H9 (cell line): ENCODE data around the gene HOXB1. TPM values are rescaled to one million over a fixed set of nuclear protein-coding genes. Genes with fewer than 3 reads are reported as not detected.

Experiments used
- DNase-seq: peaks from one replicate; pipeline ENCODE4 v3.0.0-alpha.2; 2017
- H2AFZ ChIP-seq: one replicate; pipeline ENCODE4 v1.6.1; 2013; ENCODE audit warnings: mild to moderate bottlenecking, low read length, control low read depth, moderate library complexity
- H2AK5ac ChIP-seq: 2 replicates; pipeline ENCODE4 v1.6.1; 2013; ENCODE audit warnings: low read length, control low read depth, mixed read lengths; ENCODE audit not compliant: insufficient read length
- H2BK120ac ChIP-seq: one replicate; pipeline ENCODE4 v1.6.1; 2013; ENCODE audit warnings: low read depth, mild to moderate bottlenecking, low read length, control low read depth, inconsistent platforms; ENCODE audit not compliant: poor library complexity, severe bottlenecking
- H2BK12ac ChIP-seq: 2 replicates; pipeline ENCODE4 v1.6.1; 2013; ENCODE audit warnings: low read length, control low read depth, mixed read lengths, low read depth; ENCODE audit not compliant: insufficient read length
- H2BK15ac ChIP-seq: 2 replicates; pipeline ENCODE4 v1.6.1; 2013; ENCODE audit warnings: low read depth, low read length, control low read depth
- H2BK20ac ChIP-seq: one replicate; pipeline ENCODE4 v1.6.1; 2013; ENCODE audit warnings: low read depth, mild to moderate bottlenecking, low read length, control low read depth, inconsistent platforms; ENCODE audit not compliant: poor library complexity, severe bottlenecking
- H2BK5ac ChIP-seq: 2 replicates; pipeline ENCODE4 v1.6.1; 2013; ENCODE audit warnings: low read length, control low read depth, mixed read lengths; ENCODE audit not compliant: insufficient read length
- H3K14ac ChIP-seq: 2 replicates; pipeline ENCODE4 v1.6.1; 2013; ENCODE audit warnings: low read length, control low read depth; ENCODE audit not compliant: insufficient read depth
- H3K18ac ChIP-seq: 2 replicates; pipeline ENCODE4 v1.6.1; 2013; ENCODE audit warnings: low read depth, mild to moderate bottlenecking, mixed read lengths, low read length, control low read depth; ENCODE audit not compliant: insufficient read length
- H3K23ac ChIP-seq: 2 replicates; pipeline ENCODE4 v1.6.1; 2013; ENCODE audit warnings: low read length, control low read depth, mixed read lengths, low read depth; ENCODE audit not compliant: insufficient read length
- H3K23me2 ChIP-seq: 2 replicates; pipeline ENCODE4 v1.6.1; 2013; ENCODE audit warnings: low read depth, mild to moderate bottlenecking, mixed read lengths, low read length, control low read depth; ENCODE audit not compliant: insufficient read length, poor library complexity, severe bottlenecking
- H3K27ac ChIP-seq: 2 replicates; pipeline ENCODE4 v1.5.1; 2013; ENCODE audit warnings: low read length, control low read depth, mixed read lengths, low read depth; ENCODE audit not compliant: insufficient read length
- H3K27me3 ChIP-seq: 2 replicates; pipeline ENCODE4 v1.6.1; 2013; ENCODE audit warnings: low read length, control low read depth, inconsistent platforms; ENCODE audit not compliant: insufficient read depth
- H3K4ac ChIP-seq: 2 replicates; pipeline ENCODE4 v1.6.1; 2013; ENCODE audit warnings: low read depth, mild to moderate bottlenecking, control low read depth, inconsistent platforms, low read length, moderate library complexity
- H3K4me1 ChIP-seq: 2 replicates; pipeline ENCODE4 v1.6.1; 2013; ENCODE audit warnings: low read length, control low read depth, inconsistent platforms; ENCODE audit not compliant: insufficient read depth
- H3K4me2 ChIP-seq: 2 replicates; pipeline ENCODE4 v1.6.1; 2013; ENCODE audit warnings: low read length, control low read depth, mixed read lengths; ENCODE audit not compliant: insufficient read length, insufficient read depth
- H3K56ac ChIP-seq: 2 replicates; pipeline ENCODE4 v1.6.1; 2013; ENCODE audit warnings: low read depth, mild to moderate bottlenecking, mixed read lengths, low read length, control low read depth; ENCODE audit not compliant: insufficient read length
- H3K79me1 ChIP-seq: 2 replicates; pipeline ENCODE4 v1.6.1; 2013; ENCODE audit warnings: low read depth, mild to moderate bottlenecking, moderate library complexity, low read length, control low read depth, inconsistent platforms; ENCODE audit not compliant: insufficient read depth, poor library complexity, severe bottlenecking
- H3K79me2 ChIP-seq: 2 replicates; pipeline ENCODE4 v1.6.1; 2013; ENCODE audit warnings: low read length, control low read depth, inconsistent platforms; ENCODE audit not compliant: insufficient read depth
- H3K9ac ChIP-seq: 2 replicates; pipeline ENCODE4 v1.6.1; 2013; ENCODE audit warnings: low read length, control low read depth, mixed read lengths; ENCODE audit not compliant: insufficient read length; ENCODE audit errors: extremely low read depth
- H3K9me3 ChIP-seq: one replicate; pipeline ENCODE4 v1.6.1; 2013; ENCODE audit warnings: low read depth, low read length, inconsistent platforms; ENCODE audit not compliant: control insufficient read depth
- H3T11ph ChIP-seq: one replicate; pipeline ENCODE4 v1.6.1; 2013; ENCODE audit warnings: mild to moderate bottlenecking, low read length, control low read depth, inconsistent platforms
- H4K20me1 ChIP-seq: one replicate; pipeline ENCODE4 v1.6.1; 2013; ENCODE audit not compliant: control insufficient read depth, insufficient read length, insufficient read depth
- H4K5ac ChIP-seq: 2 replicates; pipeline ENCODE4 v1.6.1; 2013; ENCODE audit warnings: low read depth, mild to moderate bottlenecking, mixed read lengths, low read length, control low read depth; ENCODE audit not compliant: insufficient read length
- H4K8ac ChIP-seq: replicated peaks from 2 replicates; pipeline ENCODE4 v1.6.1; 2013; ENCODE audit warnings: low read length, control low read depth, mixed read lengths, low read depth; ENCODE audit not compliant: insufficient read length
- H4K91ac ChIP-seq: 2 replicates; pipeline ENCODE4 v1.6.1; 2013; ENCODE audit warnings: low read depth, mild to moderate bottlenecking, moderate library complexity, mixed read lengths, low read length, control low read depth; ENCODE audit not compliant: insufficient read length
- H3K27ac Mint-ChIP-seq, 3 experiments: 2 replicates in 2 of 3; 3 replicates in 1 of 3; pipeline ENCODE4 v1.8.0; 2020 to 2021; ENCODE audit warnings: mixed read lengths in 3 of 3, mild to moderate bottlenecking in 1 of 3, moderate library complexity in 1 of 3
- H3K27me3 Mint-ChIP-seq: 2 replicates; pipeline ENCODE4 v1.8.0; 2021; ENCODE audit warnings: low read depth, mild to moderate bottlenecking, moderate library complexity, mixed read lengths
- H3K36me3 Mint-ChIP-seq, 3 experiments: 2 replicates in 2 of 3; 3 replicates in 1 of 3; pipeline ENCODE4 v1.8.0; 2020 to 2021; ENCODE audit warnings: low read depth in 3 of 3, mixed read lengths in 3 of 3; ENCODE audit not compliant: insufficient read depth in 1 of 3
- H3K4me1 Mint-ChIP-seq, 2 experiments: 2 replicates each; pipeline ENCODE4 v1.8.0; 2020; ENCODE audit warnings: mixed read lengths in 2 of 2
- H3K4me3 Mint-ChIP-seq, 2 experiments: 2 replicates in 1 of 2; 3 replicates in 1 of 2; pipeline ENCODE4 v1.8.0; 2020 to 2021; ENCODE audit warnings: mild to moderate bottlenecking in 2 of 2, mixed read lengths in 2 of 2, moderate library complexity in 1 of 2
- H3K9me3 Mint-ChIP-seq, 2 experiments: 2 replicates in 1 of 2; 3 replicates in 1 of 2; pipeline ENCODE4 v1.8.0; 2020; ENCODE audit warnings: mild to moderate bottlenecking in 2 of 2, mixed read lengths in 2 of 2, moderate library complexity in 1 of 2
- CTCF ChIP-seq: fragments of 200-600 bp; sonication (generic); conservative IDR thresholded peaks from 3 replicates; pipeline ENCODE4 v1.8.0; 2021; ENCODE audit warnings: antibody characterized with exemption, mild to moderate bottlenecking
- WGBS: extraction: QIAGEN DNeasy Blood & Tissue Kit; methylation state at CpG from one replicate; pipeline ENCODE4 v1.1.7; 2013; ENCODE audit warnings: missing lambda C conversion rate, low lambda C conversion rate, mixed read lengths; ENCODE audit not compliant: insufficient read length; ENCODE audit errors: extremely low coverage; 5-methylcytosine and 5-hydroxymethylcytosine counted together
- total RNA-seq: library from RNA; stranded (reverse); gene quantifications from 2 replicates; pipeline ENCODE4 v1.2.1, GENCODE V29; 2021

Gene HOXB1
- total RNA-seq, 1 experiment from 2014 or later = not detected

- Histone ChIP-seq H4K91ac (no peak overlapping the region), H3K4me2 (no peak overlapping the region), H4K8ac (no peak overlapping the region), H3K14ac (no peak overlapping the region), H3K23me2 (no peaks in the 10 kb centered on the region), H3K27ac (no peak overlapping the region), H2AFZ (no peak overlapping the region), H3K4ac (no peak overlapping the region), H2BK12ac (no peak overlapping the region), H3K9me3 (no peaks in the 10 kb centered on the region), H3K9ac (no peak overlapping the region), H2BK20ac (no peak overlapping the region), H2BK15ac (no peak overlapping the region), H3K18ac (no peak overlapping the region), H2AK5ac (no peak overlapping the region), H4K20me1 (no peaks in the 10 kb centered on the region), H3K79me1 (no peaks in the 10 kb centered on the region), H3K23ac (no peak overlapping the region), H2BK120ac (no peak overlapping the region), H4K5ac (no peak overlapping the region), H3K56ac (no peak overlapping the region), H2BK5ac (no peak overlapping the region), H3K27me3 (peaks cover 97% of the 10 kb centered on the region), H3T11ph (no peak overlapping the region), H3K4me1 (no peaks in the 10 kb centered on the region), H3K79me2 (no peaks in the 10 kb centered on the region)
- Mint-ChIP-seq H3K36me3 (peaks cover 0 to 2% (median 0%) of the 10 kb centered on the region in 3 experiments; a peak in 2 of 7 replicates), H3K27me3 (peaks cover 97% of the 10 kb centered on the region), H3K4me3 (no peak overlapping the region), H3K27ac (no peak overlapping the region), H3K9me3 (peaks cover 0 to 6% of the 10 kb centered on the region in 2 experiments; a peak in 2 of 5 replicates), H3K4me1 (peaks cover 4 to 21% of the 10 kb centered on the region in 2 experiments)
- no peak for TF ChIP-seq CTCF
- no CpG with 5 or more reads among the region's 16 CpGs for WGBS
- DNase-seq = no peak
These were observed 28.5 kb upstream of the HOXB1 start for GRCh38 chr17:48559122-48559839.
